MCF 10A (cell line): ENCODE measurements around the gene PPFIA1. TPM values are rescaled to one million over a fixed set of nuclear protein-coding genes. Genes with fewer than 3 reads are reported as not detected.

Experiments used
- BruUV-seq: library from RNA; stranded (reverse); fragments of 400-500 nt; replicated peaks from 2 replicates; lab custom pipeline; 2021; lab: Mats Ljungman, UMichigan
- CTCF ChIA-PET: fragments of 300-600 bp; sonication (Branson Sonifier 250); formaldehyde crosslinking; extraction: SDS; loops from one replicate; lab custom pipeline; 2021; ENCODE audit warnings: antibody characterized with exemption, inconsistent platforms; lab: Yijun Ruan, JAX
- POLR2A ChIA-PET: fragments of 300-600, 350-650 bp; sonication (Branson Sonifier 250); formaldehyde crosslinking; extraction: SDS; loops from one replicate; lab custom pipeline; 2020; ENCODE audit warnings: antibody characterized with exemption, inconsistent platforms; lab: Yijun Ruan, JAX
- DNase-seq: peaks from one replicate; pipeline ENCODE4 v3.0.0-alpha.2; 2018; ENCODE audit not compliant: unreplicated experiment
- H3K27ac Mint-ChIP-seq: one replicate; pipeline ENCODE4 v1.8.0; 2022; ENCODE audit warnings: mild to moderate bottlenecking, low read depth, mixed read lengths; ENCODE audit not compliant: unreplicated experiment
- H3K27me3 Mint-ChIP-seq: one replicate; pipeline ENCODE4 v1.8.0; 2022; ENCODE audit warnings: mixed read lengths; ENCODE audit not compliant: insufficient read depth, unreplicated experiment
- H3K36me3 Mint-ChIP-seq: one replicate; pipeline ENCODE4 v1.8.0; 2022; ENCODE audit warnings: mild to moderate bottlenecking, moderate library complexity, mixed read lengths; ENCODE audit not compliant: insufficient read depth, unreplicated experiment
- H3K4me1 Mint-ChIP-seq: one replicate; pipeline ENCODE4 v1.8.0; 2022; ENCODE audit warnings: mixed read lengths; ENCODE audit not compliant: insufficient read depth, unreplicated experiment
- H3K4me3 Mint-ChIP-seq: one replicate; pipeline ENCODE4 v1.8.0; 2022; ENCODE audit warnings: mild to moderate bottlenecking, moderate library complexity, mixed read lengths; ENCODE audit not compliant: unreplicated experiment
- H3K9me3 Mint-ChIP-seq: one replicate; pipeline ENCODE4 v1.8.0; 2022; ENCODE audit warnings: mixed read lengths; ENCODE audit not compliant: unreplicated experiment
- CTCF ChIP-seq: fragments of 200-600 bp; IDR thresholded peaks from one replicate; pipeline ENCODE4 v1.8.0; 2022; ENCODE audit warnings: antibody characterized with exemption, mild to moderate bottlenecking; ENCODE audit not compliant: unreplicated experiment
- intact Hi-C: fragments of 100-400 bp; cut with micrococcal nuclease; formaldehyde crosslinking; loops from 2 replicates; pipeline ENCODE4 v1.14.1; 2022
- total RNA-seq: library from RNA; stranded (reverse); gene quantifications from 2 replicates; pipeline ENCODE4 v1.2.3, GENCODE V29; 2022

Gene PPFIA1
- total RNA-seq, 1 experiment from 2014 or later: 78.8 TPM

DNA sequence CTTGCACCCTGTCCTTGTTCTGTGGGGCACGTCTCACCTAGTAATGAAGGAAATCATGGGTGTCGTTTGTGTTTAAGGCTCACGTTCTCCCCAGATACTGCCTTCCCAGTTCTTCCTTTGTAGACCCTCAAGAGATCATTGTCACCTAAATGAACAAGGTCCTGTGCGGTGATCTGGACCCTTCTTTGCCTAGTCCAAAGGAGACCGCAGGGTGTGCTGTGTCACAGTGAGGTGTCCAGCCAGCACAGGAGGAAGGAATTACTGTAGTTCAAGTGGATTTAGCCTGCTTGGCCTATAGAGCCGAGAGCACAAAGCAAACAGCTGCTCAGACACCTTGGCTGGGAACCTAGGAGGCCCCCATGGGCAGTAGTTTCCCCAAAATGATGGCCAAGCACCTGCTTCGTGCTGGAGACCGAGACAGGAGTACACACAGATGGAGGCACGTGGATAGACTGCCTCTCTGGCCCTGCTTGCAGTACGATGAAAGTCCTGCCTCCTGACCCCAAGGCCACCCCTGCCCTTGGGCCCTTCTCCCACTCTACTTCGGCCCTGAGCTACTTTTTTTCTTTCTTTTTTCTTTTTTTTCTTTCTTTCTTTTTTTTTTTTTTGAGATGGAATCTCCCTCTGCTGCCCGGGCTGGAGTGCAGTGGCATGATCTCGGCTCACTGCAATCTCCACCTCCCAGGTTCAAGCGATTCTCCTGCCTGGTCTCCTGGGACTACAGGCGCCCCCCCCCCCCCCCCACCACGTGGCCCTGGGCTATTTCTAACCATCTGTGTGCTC, 19.4 kb upstream of the PPFIA1 start:
- Mint-ChIP-seq H3K4me3 (no peak overlapping the region), H3K36me3 (no peaks in the 10 kb centered on the region), H3K27me3 (no peaks in the 10 kb centered on the region), H3K9me3 (no peaks in the 10 kb centered on the region), H3K27ac (no peak overlapping the region), H3K4me1 (peaks cover 30% of the 10 kb centered on the region)
- ChIA-PET POLR2A (interaction anchor here (1.1 kb wide), 1 partner anchor 19 kb away, joined by 3 read pairs; the partner anchor contains the start of gene PPFIA1), CTCF (no interaction called here)
- BruUV-seq: no TSS peak
- TF ChIP-seq CTCF: no peak
- intact Hi-C loops: no loop called here
- DNase-seq: no peak

- peaks cover 29% of the 10 kb centered on the region for H3K4me1 Mint-ChIP-seq
- H3K27ac Mint-ChIP-seq: no peak overlapping the region
- BruUV-seq: no TSS peak
- no peaks in the 10 kb centered on the region for H3K36me3 Mint-ChIP-seq
- ChIA-PET CTCF (no interaction called here), POLR2A (interaction anchor here (0.6 to 1.0 kb wide), 2 partner anchors 14 to 1374 kb away, joined by 3 read pairs; no protein-coding TSS in a partner anchor)
- no peaks in the 10 kb centered on the region for H3K27me3 Mint-ChIP-seq
- intact Hi-C loops: no loop called here
- peak; percentile 67 for DNase-seq
- H3K4me3 Mint-ChIP-seq: no peak overlapping the region
- no peak for TF ChIP-seq CTCF
- no peaks in the 10 kb centered on the region for H3K9me3 Mint-ChIP-seq
These were observed 18.7 kb upstream of the PPFIA1 start for GRCh38 chr11:70251659-70252321.

DNA sequence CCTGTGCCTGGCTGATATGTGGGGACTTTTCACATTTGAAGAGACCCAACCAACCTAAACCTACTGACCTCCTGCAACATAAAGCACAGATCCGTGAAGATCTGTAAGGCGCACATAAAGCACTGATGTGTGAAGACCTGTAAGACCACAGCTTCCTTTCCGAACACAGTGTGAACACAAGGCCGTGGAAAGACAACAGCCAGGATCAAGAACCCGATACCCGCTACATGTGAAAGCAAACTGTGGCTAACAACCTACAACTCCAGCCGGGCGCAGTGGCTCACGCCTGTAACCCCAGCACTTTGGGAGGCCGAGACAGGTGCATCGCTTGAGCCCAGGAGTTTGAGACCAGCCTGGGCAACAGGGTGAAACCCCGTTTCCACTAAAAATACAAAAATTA, 17.6 kb upstream of the PPFIA1 start:
- intact Hi-C loops: no loop called here
- H3K27ac Mint-ChIP-seq: no peak overlapping the region
- POLR2A ChIA-PET: no interaction called here

More for the DNA sequence above, 17.6 kb upstream of the PPFIA1 start:
- H3K36me3 Mint-ChIP-seq: no peaks in the 10 kb centered on the region
- no peaks in the 10 kb centered on the region for H3K27me3 Mint-ChIP-seq
- no peak overlapping the region for H3K4me3 Mint-ChIP-seq
- DNase-seq: no peak
- H3K9me3 Mint-ChIP-seq: no peaks in the 10 kb centered on the region
- H3K4me1 Mint-ChIP-seq: peaks cover 18% of the 10 kb centered on the region
- no peak for TF ChIP-seq CTCF
- BruUV-seq: no TSS peak
- CTCF ChIA-PET: no interaction called here
